HG02763 (cell line): Measurements from ENCODE around the gene RBM8A.

Experiments used
- ATAC-seq: cut with Tn5 transposase; IDR thresholded peaks from one replicate; pipeline ENCODE4 v1.9.1; 2021; ENCODE audit warnings: mild to moderate bottlenecking, moderate library complexity; ENCODE audit not compliant: unreplicated experiment

RBM8A gene

DNA sequence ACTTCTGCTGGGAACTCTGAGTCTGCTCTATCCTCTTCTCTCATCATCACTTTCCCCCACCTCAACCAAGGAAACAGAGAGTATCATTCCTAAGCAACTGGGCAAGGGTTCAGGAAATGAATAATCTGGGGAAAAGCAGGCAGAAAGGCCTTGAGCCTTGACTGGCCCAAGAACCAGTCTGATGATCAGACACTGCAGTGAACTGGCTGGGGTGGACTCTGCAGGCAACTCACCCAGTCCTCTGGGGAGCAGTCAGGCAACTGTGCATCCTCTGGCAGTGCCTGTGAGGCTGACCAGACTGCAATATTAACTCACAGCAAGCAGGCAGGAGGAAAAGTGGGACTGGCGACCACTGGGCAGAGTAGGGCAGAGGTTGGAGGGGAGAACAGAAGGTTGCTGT lies 42.6 kb downstream of the RBM8A start:
- no peak for ATAC-seq

GRCh38 chr1:145879775-145880174 lies 47.5 kb downstream of the RBM8A start:
- ATAC-seq: no peak

DNA sequence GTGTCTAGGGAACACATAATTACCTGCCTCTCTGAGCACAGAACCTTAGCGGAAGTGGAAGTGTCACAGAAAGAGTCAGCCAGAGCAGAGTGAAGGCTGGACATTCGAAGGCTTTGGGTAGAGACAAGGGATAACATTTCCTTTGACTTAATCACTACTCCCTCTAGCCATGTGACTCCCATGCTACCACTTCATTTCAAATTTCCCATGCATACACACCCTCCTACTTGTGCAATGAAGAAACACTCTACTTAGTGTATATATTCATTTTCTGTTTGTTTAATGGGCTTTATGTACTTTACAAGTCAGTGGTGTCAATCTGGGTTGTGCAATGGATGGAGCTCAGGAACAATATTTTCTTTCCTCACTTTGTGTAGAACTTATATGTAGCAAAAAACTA lies 48.6 kb downstream of the RBM8A start:
- ATAC-seq: no peak

- ATAC-seq: no peak
Measured at GRCh38 chr1:145877923-145878486, 49.3 kb downstream of the RBM8A start.

- no peak for ATAC-seq
Measured at GRCh38 chr1:145874646-145875045, 52.6 kb downstream of the RBM8A start.

DNA sequence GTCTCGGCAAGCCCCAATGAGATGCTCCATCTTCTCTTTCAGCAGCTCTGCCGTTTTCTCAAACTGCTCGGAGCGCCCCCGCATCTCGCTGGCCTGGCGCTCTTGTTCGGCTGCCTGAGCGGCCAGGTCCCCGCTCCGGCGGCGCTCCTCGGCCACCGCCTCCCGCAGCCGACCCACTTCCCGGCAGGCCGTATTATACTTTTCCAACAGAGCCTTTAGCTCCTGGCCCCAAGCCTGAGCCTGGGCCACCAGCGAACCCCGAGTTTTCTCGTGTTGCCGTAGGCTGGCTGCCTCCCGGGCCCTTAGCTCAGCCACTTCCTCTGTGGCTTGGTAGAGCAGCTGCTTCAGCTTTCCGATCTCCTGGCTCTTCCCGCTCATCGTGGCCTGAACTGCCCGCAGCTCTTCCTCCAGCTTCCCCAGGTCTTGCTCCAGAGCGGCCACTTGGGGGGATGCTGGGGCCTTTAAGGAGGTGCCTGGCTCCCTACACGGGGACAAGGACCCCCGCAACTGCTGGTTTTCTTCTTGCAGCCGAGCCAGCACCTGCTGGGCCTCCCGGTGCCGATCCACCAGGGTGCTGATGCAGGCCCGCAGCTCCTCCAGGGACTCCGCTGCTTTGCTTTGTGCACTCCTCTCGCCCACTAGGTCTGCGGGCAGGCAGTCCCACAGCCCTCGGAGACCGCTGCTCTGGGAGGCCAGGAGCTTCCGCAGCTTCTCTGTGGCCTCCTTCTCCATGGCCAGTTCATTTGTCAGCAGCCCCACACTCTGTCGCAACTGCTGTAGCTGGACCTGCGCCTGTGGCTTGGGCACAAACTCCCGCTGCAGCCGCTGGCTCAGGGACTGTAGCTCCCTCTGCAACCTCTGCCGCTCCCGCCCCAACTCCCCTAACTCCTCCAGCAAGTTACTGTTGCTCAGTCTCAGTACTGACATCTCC lies 55.0 kb downstream of the RBM8A start:
- ATAC-seq: no peak
